ENCODE results near the gene SERPINB11.
"Not testable (repeated sequence)": the region's sequence is repeated elsewhere in the genome, so short reads cannot be mapped to it uniquely, and the experiment has no call there.

Gene SERPINB11

DNA sequence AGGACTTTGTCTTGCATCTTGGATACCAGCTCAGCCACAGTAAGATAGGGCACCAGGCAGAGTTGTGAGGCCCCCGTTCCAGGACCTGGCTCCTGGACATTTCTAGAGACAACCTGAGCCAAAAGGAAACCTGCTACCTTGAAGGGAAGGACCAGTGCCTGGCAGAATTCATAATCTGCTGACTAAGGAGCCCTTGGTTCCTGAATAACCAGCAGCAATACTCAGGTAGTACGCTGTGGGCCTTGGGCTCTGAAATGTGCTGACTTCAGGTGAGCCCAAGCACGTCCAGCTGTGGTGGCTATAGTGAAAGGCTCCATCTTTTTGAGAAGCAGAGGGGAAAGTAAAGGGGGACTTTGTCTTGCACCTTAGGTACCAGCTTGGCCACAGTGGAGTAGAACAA lies 28.5 kb downstream of the SERPINB11 start:
- no peak for DNase-seq

DNA sequence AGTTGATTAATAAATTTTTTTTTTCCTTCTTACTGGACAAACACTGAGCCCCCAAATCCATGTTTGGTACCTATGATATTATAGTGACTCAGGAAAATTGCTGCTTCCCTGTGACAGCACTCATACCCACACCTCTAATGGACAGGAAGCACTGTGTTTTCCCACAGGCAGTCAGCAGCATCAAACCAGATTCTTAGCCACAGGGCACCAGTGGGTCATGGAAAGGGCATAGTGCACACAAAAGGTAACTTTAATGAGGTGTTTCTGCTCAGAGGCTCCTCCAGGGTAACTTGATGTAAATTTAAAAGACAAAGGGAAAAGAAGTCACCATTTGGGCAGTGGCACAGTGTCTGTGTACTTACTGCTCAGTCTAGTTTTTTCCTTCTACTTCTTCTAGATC lies 34.1 kb downstream of the SERPINB11 start:
- DNase-seq, result no peak

DNA sequence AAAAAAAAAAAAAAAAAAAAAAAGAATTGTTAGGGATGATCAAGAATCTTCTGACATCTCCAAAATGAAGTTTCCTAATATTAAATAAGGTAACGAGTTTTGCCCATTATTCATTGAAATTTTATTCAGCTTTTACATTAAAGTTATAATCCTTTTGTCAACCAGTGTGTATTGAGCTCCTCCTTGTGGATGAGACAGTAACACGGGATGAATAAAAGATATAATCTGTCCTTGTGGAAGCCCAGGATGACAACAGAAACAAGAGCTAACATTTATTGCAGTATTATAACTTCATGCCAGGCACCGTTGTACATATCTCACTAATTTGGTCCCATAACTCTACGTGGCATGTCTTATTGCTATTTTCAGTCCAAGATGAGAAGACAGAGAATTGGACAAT lies 39.0 kb downstream of the SERPINB11 start:
- DNase-seq, result no peak

DNA sequence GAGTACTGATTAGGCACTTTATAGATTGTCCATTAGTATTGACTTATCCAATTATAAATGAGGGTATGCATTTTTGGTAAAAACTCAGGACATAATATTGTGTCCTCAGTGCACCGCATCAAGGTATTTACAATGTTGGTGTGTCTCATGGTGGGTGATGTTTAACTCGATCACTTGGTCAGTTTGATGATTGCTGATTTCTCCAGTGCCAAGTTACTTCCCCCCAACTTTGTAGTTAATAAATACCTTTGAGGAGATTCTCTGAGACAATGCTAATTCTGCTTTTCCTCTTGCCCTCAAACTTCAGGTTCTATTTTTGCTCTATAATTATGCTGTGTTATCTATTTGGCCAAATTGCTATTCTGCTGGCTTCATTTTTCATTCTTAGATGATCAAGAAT lies 44.2 kb downstream of the SERPINB11 start:
- no peak for DNase-seq

DNA sequence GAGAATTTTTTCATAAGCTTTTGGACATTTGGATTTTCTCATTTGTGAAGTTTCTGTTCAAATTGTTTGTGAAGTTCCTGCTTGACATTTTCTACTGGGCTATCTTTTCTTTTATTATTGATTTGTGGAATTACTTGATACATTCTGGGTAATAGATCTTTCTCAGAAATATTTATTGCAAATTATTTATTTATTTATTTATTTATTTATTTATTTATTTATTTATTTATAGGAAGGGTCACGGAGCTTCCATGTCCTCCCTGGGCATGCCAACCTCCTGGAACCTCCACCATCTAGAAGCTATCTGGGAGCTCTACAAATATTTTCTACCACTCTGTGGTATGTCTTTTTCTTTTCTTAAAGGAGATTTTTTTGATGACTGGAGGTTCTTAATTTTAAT lies 46.7 kb downstream of the SERPINB11 start:
- no peak for DNase-seq

DNA sequence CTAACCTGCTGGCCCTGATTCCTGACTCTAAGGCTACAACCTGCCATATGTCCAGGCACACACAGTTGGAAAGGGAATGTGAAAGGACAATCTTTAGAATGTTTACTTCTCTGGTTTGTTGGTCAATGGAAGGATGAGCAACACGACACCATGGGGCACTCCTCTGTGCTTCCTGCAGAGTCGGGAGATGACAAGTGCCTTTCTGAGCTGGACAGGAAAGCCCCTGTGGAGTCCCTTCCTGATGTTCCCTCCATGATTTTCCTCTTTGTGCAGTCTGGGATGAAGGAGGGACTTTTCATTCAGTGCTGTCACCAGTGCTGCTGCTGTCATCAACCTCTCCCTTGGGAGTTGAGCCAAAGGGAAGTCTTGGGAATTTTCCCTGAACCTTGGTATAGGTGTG lies 49.9 kb downstream of the SERPINB11 start:
- no peak for DNase-seq

DNA sequence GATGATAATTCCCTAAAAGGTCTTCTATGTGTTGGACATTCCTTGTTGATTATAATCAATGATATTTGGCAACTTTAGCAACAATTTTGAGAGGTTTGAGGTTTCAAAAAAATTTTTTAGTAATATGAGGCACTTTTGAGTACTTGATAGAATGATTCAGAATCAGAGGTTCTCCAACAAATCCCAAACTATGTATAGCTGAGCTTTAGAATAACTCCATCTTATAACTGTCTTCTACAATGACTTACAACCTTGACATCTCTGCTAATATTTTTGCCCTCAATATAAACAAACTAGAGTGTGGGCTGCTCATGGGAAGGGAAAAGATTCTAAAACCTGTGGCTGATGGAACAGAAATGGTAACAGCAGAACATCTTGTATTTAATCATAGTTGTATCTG lies 50.9 kb downstream of the SERPINB11 start:
- DNase-seq, result no peak

DNA sequence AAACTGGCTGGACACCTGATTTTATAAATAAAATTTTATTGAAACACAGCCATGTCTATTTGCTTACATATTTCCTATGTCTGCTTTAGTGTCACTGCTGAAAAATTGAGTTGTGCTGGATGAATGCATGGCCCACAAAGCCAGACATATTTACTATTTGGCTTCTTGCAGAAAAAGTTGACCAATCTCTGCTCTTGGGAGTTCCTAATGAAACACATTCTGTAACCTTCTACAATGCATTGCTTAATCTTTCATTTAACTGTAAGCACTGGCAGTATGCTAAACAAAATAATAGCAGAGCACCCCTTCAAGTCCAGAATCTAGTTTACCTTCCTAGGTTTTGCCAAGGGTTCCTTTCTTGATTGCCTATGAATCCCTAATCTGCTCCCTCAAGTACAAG lies 54.8 kb downstream of the SERPINB11 start:
- DNase-seq, result no peak

DNA sequence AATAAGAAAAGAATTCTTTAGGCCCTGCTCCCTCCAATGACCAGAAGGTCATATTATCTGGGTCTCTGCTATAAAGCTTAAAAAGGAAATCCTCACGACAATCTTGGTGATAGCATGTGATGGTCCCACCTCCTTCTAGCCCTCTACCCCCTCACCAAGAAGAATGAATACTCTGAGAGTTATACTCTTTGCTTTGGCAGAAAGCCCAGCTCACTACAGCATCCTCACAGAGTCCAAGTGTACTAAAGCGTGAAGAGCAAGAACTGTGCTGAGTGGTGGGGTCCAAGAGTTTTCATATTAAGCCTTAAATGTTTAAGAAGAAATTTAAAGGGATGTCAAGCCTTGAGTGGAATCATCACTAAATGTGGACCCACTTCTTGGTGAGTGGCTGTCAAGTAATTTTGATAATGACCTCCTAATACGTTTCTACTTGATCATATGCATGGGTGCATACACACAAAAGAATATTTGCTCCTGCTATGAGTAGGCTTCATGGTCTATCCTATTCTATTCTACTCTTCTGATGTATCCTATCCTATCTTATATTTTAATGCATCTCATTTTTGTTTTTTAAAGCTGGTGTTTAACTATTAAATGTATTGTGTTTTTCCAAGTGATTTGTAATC lies 56.0 kb downstream of the SERPINB11 start:
- no peak for DNase-seq

DNA sequence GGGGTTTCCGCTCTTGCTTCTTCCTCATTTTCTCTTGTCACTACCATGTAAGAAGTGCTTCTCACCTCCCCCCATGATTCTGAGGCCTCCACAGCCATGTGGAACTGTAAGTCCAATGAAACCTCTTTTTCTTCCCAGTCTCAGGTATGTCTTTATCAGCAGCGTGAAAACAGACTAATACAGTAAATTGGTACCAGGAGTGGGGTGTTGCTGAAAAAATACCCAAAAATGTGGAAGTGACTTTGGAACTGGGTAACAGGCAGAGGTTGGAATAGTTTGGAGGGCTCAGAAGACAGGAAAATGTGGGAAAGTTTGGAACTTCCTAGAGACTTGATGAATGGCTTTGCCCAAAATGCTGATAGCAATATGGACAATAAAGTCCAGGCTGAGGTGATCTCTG lies 57.0 kb downstream of the SERPINB11 start:
- DNase-seq, result not testable (repeated sequence)

DNA sequence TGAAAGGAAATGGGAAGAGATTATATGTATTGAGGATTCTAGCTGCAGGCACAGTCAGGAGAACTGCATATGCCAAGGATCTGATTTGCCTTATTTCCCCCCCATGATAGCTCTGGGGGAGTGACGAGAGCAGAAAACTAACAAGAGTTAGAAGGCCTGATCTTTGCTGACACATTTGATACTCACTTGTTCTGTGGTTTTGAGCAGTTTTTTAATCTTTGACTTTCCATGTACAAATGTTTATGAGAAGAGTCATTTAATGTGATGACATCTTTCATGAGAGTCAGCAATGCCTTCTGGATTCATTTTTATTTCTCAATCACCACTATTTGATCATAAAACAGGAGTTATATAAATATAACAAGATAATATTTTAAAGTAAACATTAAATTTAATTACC lies 59.8 kb downstream of the SERPINB11 start:
- DNase-seq, result no peak

DNA sequence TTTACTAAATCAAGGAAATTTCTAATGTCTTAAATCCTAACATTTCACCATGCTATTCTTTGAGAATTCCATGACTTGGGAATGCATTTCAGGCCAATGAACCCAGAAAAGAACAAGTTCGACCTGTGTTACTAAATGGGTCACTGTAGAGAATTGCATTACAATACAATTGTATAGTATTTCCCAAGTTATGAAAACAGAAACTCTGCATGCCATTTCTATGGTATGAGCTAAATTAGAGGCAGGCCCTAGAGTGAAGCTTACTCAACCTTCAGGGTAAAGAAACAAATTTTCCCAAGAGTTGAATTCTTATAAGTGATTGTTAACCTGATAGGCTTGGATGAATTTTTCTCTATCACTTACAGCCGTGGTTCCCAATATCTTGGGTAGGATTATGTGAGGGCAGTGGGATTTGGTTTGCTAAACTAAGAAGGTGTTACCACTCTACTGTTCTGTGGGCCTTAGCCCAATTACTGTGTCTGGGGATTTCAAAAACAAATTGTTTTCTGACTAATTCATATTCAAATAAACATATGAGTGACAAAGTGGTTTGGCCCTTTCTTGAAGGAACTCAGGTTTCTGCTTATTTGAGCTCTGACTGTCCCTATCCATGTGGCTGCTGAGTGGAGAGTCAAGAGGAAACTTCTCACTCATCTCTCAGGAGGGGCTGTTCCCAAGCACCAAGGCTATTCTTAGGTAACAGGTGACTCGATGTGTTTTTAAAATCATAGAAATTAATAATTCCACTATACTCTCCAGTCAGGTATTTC lies 61.3 kb downstream of the SERPINB11 start:
- DNase-seq, result no peak

DNA sequence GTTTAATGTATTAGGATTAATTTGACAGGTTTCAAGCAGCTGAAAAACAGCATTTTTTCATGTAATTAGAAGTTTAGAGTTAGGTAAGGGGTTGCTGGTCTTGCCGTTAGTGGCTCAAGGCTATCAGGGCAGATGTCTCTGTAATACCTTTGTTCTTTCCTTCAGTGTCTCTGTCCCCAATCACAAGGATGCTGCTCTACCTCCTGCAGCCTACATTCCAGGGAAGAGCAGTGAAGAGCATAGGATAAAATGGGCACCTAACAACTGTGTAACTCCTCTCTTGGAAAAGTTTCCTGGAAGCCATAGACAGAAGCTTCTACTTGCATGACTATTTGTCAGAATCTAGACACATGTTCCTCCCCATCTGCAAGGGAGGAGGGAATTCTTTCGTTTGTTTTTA lies 63.1 kb downstream of the SERPINB11 start:
- no peak for DNase-seq

All from DMS 273 treated with DMSO at 0.1 percent for 48 hours (cell line).